Urothelium cell line (cell line): ENCODE data around the gene LAMTOR1.

ENCODE experiments used
- DNase-seq: peaks from one replicate; pipeline ENCODE4 v3.0.0; 2011; ENCODE audit warnings: low spot score, mixed read lengths
- FAIRE-seq: peaks from 2 replicates; lab custom pipeline; 2011; peaks lifted over from hg19 to GRCh38; lab: Jason Lieb, UNC

Gene LAMTOR1

DNA sequence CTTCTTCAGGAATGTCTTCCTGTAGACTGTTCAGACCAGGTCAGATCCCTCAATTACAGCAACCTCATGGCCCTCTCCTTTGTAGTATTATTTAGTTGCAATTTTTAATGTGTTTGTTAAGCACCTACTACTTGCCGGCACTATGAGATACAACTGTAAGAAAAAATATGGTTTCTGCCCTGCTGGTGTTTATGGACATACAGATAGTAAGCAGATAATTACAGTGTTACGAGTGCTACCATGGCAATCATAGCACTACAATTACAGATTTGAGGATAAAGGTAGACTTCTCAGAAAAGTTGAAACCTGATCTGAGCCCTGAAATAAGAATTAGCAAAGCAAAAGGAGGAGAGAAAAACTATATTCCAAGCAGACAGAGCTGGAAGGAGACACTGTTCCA is 19.7 kb downstream of the LAMTOR1 start:
- DNase-seq = no peak
- no peak for FAIRE-seq

DNA sequence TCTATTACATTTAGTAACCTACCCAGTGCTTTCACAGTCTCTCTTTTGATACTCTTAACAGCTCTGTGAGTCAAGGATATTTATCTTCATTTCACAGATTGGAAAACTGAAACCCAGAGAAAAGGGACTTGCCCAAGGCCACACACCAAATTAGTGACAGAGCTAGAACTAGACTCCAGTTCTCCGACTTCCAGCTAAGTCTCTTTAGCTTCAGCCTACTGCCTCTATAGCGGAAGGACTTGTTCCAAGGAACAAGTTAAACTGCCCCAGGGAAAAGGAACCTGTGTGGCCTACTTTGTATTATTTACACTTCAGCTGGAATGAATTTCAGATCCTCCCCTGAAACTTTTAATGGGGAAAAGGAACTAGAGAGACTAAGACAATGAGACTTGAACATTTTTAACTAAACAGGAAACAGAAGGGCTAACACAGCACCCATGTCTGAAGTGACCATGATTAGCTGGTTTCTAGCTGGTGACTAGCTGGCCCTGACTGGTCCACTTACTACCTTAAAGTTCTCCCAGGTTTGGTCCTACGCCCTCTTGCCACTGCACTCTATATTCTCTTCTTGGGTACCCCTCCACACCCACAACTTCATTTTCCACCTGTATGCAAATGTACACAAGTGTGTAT is 21.2 kb downstream of the LAMTOR1 start:
- no peak for FAIRE-seq
- DNase-seq = no peak

DNA sequence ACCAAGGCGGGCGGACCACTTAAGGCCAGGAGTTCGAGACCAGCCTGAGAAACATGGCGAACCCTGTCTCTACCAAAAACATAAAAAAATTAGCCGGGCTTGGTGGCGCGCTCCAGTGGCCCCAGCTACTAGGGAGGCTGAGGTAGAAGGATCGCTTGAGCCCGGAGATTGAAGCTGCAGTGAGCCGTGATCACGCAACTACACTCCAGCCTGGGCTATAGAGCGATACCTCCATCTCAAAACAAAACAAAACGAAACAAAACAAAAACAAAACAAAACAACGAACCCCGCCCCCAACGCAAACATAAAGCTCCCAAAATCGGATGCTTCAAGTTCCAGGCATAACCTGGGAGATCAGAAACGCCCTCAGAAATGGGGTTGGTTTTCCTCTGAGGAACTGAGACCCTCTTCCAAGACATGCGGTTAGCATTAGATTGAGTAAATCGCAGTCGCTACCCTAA is 21.9 kb downstream of the LAMTOR1 start:
- FAIRE-seq (no peak), DNase-seq (no peak)

GRCh38 chr11:72080326-72081183 is 22.5 kb downstream of the LAMTOR1 start, which contains the start of the genes LRRC51 and NUMA1:
LRRC51 (plus strand) TSS chr11:72080850; CDS start chr11:72089084, 8,234 bp downstream.
NUMA1 (minus strand) TSS chr11:72080542; CDS start chr11:72035943, 44,599 bp downstream.
- FAIRE-seq (no peak), DNase-seq (peak; percentile 95)

DNA sequence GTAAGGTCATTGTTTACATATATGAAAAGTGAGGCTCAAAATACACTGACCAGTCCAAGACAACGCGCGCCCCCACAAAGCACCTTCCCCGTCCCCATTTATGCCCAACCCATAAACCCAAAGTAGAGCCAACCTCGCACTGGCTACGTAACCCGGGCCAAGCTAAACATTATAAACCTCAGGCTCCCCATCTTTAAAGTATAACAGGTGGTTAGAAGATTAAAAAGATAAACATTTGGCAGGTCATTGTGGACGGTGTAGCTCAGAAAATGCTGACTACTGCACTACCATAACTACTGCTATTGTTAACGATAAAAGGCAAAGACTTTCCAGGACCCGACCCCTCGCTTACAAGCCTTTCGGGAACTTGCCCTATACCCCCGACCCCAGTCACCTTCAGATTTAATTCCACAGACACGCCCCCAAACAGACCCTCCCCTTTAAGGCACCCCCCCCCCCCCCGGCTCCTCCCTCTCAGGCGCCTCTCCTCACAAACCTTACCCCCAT is 23.2 kb downstream of the LAMTOR1 start:
- DNase-seq (no peak), FAIRE-seq (no peak)

DNA sequence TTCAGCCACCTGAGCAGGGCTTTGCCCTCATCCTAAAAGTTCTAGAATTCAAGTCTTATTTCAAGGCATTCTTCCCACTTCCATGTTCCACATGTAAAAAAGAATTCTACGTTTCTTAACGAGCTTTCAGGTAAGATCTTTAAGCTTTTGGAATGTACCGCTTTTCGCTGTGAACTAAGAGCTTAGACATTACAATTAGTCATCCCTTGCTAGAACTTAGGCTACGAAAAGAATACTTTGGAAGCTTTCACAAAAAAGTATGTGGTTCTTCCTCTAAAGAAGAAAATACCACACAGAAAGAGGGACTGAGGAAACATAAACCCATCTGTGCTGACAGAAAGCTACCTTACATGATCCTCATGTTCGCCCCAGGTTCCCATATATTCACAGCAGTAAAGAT is 24.6 kb downstream of the LAMTOR1 start:
- no peak for DNase-seq

DNA sequence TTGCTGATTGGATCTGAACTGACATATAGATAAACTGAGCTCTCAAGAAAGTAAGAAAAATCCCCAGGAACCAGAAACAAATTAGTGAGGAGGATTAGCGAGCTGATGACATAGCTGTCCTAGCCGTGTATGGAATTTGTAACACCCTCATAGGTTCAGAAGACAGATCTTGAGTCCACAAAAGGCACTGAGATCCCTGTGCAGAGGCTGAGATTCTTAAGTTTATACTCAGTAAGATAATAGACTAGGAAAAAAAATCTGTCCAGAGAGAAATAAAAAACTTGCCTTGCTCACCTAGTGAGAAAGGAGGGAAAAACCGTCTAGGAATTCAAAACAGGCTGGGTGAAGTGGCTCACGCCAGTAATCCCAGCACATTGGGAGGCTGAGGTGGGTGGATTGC is 27.3 kb downstream of the LAMTOR1 start:
- DNase-seq (no peak), FAIRE-seq (no peak)

More for the DNA sequence above, 24.6 kb downstream of the LAMTOR1 start:
- FAIRE-seq = no peak

DNA sequence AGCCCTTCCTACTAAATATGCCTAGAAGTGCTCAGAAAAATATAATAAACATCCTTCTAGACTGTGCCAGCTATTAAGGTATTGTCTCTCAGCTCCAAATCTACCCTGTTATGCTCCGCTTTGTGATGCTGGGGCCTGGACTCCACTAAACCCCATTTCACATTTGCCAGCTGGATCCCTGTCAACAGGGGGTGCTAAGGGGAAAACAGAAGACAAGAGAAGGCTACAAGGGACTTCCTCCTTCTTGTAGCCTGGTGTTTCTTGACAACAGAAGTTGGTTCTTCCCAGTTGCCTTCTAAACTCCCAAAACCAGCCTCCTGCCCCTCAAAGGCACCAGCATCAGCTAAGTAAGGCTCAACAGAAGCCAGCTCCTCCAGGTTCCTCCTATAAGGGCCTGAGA is 28.0 kb downstream of the LAMTOR1 start:
- DNase-seq = no peak
- FAIRE-seq = no peak

- DNase-seq (peak; percentile 35), FAIRE-seq (no peak)
Observed at GRCh38 chr11:72072348-72072747, 30.7 kb downstream of the LAMTOR1 start.

DNA sequence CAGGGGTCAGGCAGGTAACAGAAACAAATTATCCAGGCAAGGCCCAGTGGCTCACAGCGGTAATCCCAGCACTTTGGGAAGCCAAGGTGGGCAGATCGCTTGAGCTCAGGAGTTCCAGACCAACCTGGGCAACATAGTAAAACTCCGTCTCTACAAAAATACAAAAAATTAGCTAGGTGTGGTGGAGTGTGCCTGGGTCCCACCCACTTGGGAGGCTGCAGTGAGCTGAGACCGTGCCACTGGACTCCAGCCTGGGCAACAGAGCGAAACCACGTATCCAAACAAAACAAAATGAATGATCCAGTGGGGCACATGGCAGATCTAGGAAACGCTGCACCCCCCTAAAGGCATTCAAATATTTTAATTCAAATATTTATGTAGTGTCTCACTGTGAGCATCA is 32.6 kb downstream of the LAMTOR1 start:
- FAIRE-seq (no peak), DNase-seq (no peak)

GRCh38 chr11:72069787-72070251 is 33.3 kb downstream of the LAMTOR1 start:
- DNase-seq = peak; percentile 43
- FAIRE-seq = no peak

DNA sequence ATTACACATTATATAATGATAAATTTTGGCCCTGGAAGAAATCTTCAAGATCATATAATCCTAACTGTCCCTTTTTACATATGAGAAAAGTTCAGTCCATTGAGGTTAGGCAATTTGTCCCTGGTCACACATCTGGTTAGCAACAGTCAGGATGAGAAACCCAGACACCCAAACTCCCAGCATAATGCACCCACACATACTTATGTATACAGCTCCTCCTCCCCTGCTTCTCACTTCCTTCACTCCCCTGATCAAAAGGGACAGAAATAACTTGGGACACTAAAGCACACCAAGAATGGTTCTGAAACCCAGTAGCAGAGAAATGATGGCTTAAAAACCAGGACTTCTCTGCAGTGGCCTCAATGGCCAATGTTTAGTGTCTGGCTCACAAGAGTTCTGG is 33.9 kb downstream of the LAMTOR1 start:
- FAIRE-seq (no peak), DNase-seq (no peak)

- DNase-seq = no peak
- no peak for FAIRE-seq
Observed at GRCh38 chr11:72067676-72068075, 35.4 kb downstream of the LAMTOR1 start.

DNA sequence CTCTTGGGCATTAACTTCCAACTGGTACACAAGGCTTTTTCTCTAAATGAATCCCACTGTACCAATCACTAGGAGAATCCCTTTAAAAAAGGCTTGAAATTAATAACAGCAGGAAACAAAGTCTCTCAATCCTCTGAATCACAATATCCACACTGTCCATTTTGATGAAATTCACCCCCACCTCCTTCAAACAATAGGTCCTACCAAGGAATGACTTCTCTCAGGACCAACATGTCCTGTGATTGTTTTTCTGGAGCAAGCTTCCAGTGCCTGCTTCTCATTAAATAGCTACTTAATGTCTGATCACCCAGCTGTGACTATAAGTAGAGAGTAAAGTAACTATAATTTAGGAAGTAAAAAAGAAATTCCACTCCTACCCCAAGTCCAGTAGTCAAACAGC is 35.8 kb downstream of the LAMTOR1 start:
- DNase-seq = no peak
- no peak for FAIRE-seq

DNA sequence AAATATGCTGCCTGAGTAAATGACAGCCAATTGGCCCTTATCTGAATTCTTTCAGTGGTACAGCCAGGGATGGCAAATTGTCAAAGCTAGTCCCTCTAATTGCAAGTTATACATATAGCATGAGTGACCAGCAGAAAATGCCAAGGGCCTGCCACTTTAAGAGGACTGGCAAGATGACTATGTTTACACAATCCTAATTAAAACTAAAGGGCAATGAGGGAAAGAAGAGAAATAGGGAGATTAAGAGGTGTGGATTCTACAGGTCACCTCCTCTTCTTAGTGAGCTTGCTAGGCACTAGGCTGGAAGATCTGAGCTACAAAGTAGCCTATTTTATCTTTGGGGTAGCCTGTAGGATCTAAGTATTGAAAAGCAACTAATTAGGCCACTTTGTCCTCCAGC is 36.2 kb downstream of the LAMTOR1 start:
- DNase-seq (no peak), FAIRE-seq (no peak)

- DNase-seq (no peak), FAIRE-seq (no peak)
Observed at GRCh38 chr11:72061739-72062396, 41.2 kb downstream of the LAMTOR1 start.

- DNase-seq = no peak
- no peak for FAIRE-seq
Observed at GRCh38 chr11:72058416-72059034, 44.6 kb downstream of the LAMTOR1 start.

GRCh38 chr11:72048766-72049460 is 54.2 kb downstream of the LAMTOR1 start:
- DNase-seq = no peak
- no peak for FAIRE-seq
